HepG2 (cell line): ENCODE measurements around the gene GHRL. TPM values are rescaled to one million over a fixed set of nuclear protein-coding genes. Genes with fewer than 3 reads are reported as not detected.

Source experiments
- AKAP8 ChIP-seq: sonication (generic); formaldehyde crosslinking; IDR thresholded peaks from 2 replicates; pipeline ENCODE4 v1.5.1; 2020; ENCODE audit warnings: mild to moderate bottlenecking, missing genetic modification reagents
- HNF4A ChIP-seq: sonication (generic); formaldehyde crosslinking; IDR thresholded peaks from 2 replicates; pipeline ENCODE4 v1.4.0; 2020; ENCODE audit warnings: missing genetic modification reagents
- HNF4G ChIP-seq, 2 experiments: sonication (generic) in 1 of 2; formaldehyde crosslinking in 1 of 2; IDR thresholded peaks; 2 replicates each; pipeline versions ENCODE4 v1.4.0 to v1.6.1; 2011 to 2020; ENCODE audit warnings: borderline replicate concordance in 2 of 2, low read depth in 2 of 2, mild to moderate bottlenecking in 2 of 2, low read length in 1 of 2, missing genetic modification reagents in 1 of 2, moderate library complexity in 1 of 2
- HNRNPH1 ChIP-seq: fragments of 200-400 bp; formaldehyde crosslinking; optimal IDR thresholded peaks from 2 replicates; pipeline ENCODE3; 2017; ENCODE audit warnings: mild to moderate bottlenecking, low read depth, low read length
- JUND ChIP-seq: sonication (generic); formaldehyde crosslinking; IDR thresholded peaks from 2 replicates; pipeline ENCODE4 v1.8.0; 2022; ENCODE audit warnings: mild to moderate bottlenecking, missing genetic modification reagents
- PCBP2 ChIP-seq: fragments of 200-400 bp; formaldehyde crosslinking; optimal IDR thresholded peaks from 2 replicates; pipeline ENCODE3; 2018; ENCODE audit warnings: low read length, low read depth; ENCODE audit not compliant: poor library complexity, severe bottlenecking
- PHF20 ChIP-seq: sonication (generic); formaldehyde crosslinking; IDR thresholded peaks from 2 replicates; pipeline ENCODE4 v1.5.0; 2020; ENCODE audit warnings: mild to moderate bottlenecking, missing genetic modification reagents
- TFDP1 ChIP-seq: IDR thresholded peaks from 2 replicates; pipeline ENCODE4 v1.6.1; 2016; ENCODE audit warnings: missing compliant biosample characterization, missing genetic modification reagents, borderline replicate concordance
- ZNF337 ChIP-seq: sonication (generic); formaldehyde crosslinking; IDR thresholded peaks from 2 replicates; pipeline ENCODE4 v1.5.1; 2020; ENCODE audit warnings: missing genetic modification reagents, low read depth, mild to moderate bottlenecking, borderline replicate concordance
- ZNF687 ChIP-seq: sonication (generic); formaldehyde crosslinking; IDR thresholded peaks from 2 replicates; pipeline ENCODE4 v1.5.1; 2020; ENCODE audit warnings: mild to moderate bottlenecking, missing genetic modification reagents, moderate library complexity
- polyA plus RNA-seq, 8 experiments: library from polyadenylated mRNA; depleted of rRNA in 3 of 8; stranded (reverse) in 7 of 8; unstranded in 1 of 8; fragments of >200 nt; fragmentation: Illumina TruSeq in 4 of 8; extraction: Trizol in 4 of 8; gene quantifications; 2 replicates each; pipeline versions ENCODE4 v1.2.1 to v1.2.3, GENCODE V29; 2011 to 2016; ENCODE audit warnings: low read depth in 4 of 8, missing spikeins in 1 of 8, mixed read lengths in 1 of 8; ENCODE audit not compliant: insufficient read depth in 1 of 8
- total RNA-seq, 5 experiments: library from RNA; depleted of rRNA; stranded (reverse); fragments of >200 nt; fragmentation: Illumina TruSeq; extraction: Trizol; gene quantifications; 2 replicates each; pipeline ENCODE4 v1.2.3, GENCODE V29; 2016; ENCODE audit warnings: low read depth in 1 of 5

Gene GHRL
- total and polyA plus RNA-seq, 2 of the 13 experiments (the other 11 are each of a cell fraction or from before 2014, with no cell fraction given): 0.09 TPM; not detected in 1

- peak; percentile 40; the same call in 1 of the 2 replicates for TF ChIP-seq ZNF687
- TF ChIP-seq AKAP8 (CRISPR knock-in tag): no peak
- no peak for TF ChIP-seq ZNF337 (CRISPR knock-in tag)
- peak; percentile 28; the same call in 1 of the 2 replicates for TF ChIP-seq PHF20 (CRISPR knock-in tag)
- TF ChIP-seq HNF4G (IDR thresholded peaks at IDR 0.05; ENCODE audit: borderline replicate concordance, low read depth, low read length): peak; percentile 38; the same call in 1 of the 2 replicates
- TF ChIP-seq HNF4G (CRISPR knock-in tag; IDR thresholded peaks at IDR 0.05; ENCODE audit: borderline replicate concordance, low read depth): no peak
- no peak for TF ChIP-seq JUND (CRISPR knock-in tag)
- peak; percentile 33; the same call in 1 of the 2 replicates for TF ChIP-seq HNF4A
- no peak for TF ChIP-seq TFDP1 (CRISPR knock-in tag)
- TF ChIP-seq PCBP2: no peak
- TF ChIP-seq HNRNPH1: no peak
These were observed 46.0 kb upstream of the GHRL start (continued) for GRCh38 chr3:10338591-10339353.
